OCI-LY7 (cell line): ENCODE data around the gene PPARGC1A. TPM values are rescaled to one million over a fixed set of nuclear protein-coding genes. Genes with fewer than 3 reads are reported as not detected.

Source experiments
- BruUV-seq: library from RNA; stranded (reverse); fragments of 400-500 nt; replicated peaks from 2 replicates; lab custom pipeline; 2021; lab: Mats Ljungman, UMichigan
- CTCF ChIA-PET: fragments of 300-600 bp; sonication (Branson Sonifier 250); formaldehyde crosslinking; loops from one replicate; lab custom pipeline; 2022; ENCODE audit warnings: antibody characterized with exemption; ENCODE audit not compliant: unreplicated experiment; lab: Charles Lee
- POLR2A ChIA-PET: fragments of 300-600 bp; sonication (Branson Sonifier 250); formaldehyde crosslinking; loops from one replicate; lab custom pipeline; 2022; ENCODE audit warnings: antibody characterized with exemption; lab: Charles Lee
- DNase-seq: peaks from one replicate; pipeline ENCODE4 v3.0.0-alpha.2; 2015; ENCODE audit warnings: low spot score
- H2AFZ ChIP-seq: fragments of 200-600 bp; sonication (generic), shearing (Covaris generic); 2 replicates; pipeline ENCODE4 v1.6.1; 2014; ENCODE audit warnings: mild to moderate bottlenecking, antibody characterized with exemption, low read length, moderate library complexity
- H3K27ac ChIP-seq: fragments of 200-600 bp; sonication (generic); 2 replicates; pipeline ENCODE4 v1.5.1; 2014; ENCODE audit warnings: mixed run types, low read depth, mild to moderate bottlenecking, moderate library complexity, low read length, inconsistent platforms; ENCODE audit not compliant: poor library complexity, severe bottlenecking
- H3K36me3 ChIP-seq: fragments of 200-600 bp; sonication (generic); 2 replicates; pipeline ENCODE4 v1.6.1; 2014; ENCODE audit warnings: mild to moderate bottlenecking, antibody characterized with exemption, low read length, moderate library complexity, mixed read lengths; ENCODE audit not compliant: insufficient read depth
- H3K4me1 ChIP-seq: fragments of 200-600 bp; sonication (generic); 2 replicates; pipeline ENCODE4 v1.5.1; 2014; ENCODE audit warnings: mild to moderate bottlenecking, low read length; ENCODE audit not compliant: insufficient read depth, poor library complexity, severe bottlenecking
- H3K4me2 ChIP-seq: fragments of 200-600 bp; sonication (generic); 2 replicates; pipeline ENCODE4 v1.6.1; 2014; ENCODE audit warnings: mild to moderate bottlenecking, low read length
- H3K4me3 ChIP-seq: fragments of 200-600 bp; sonication (generic); 2 replicates; pipeline ENCODE4 v1.5.1; 2014; ENCODE audit warnings: mild to moderate bottlenecking, low read depth, low read length; ENCODE audit not compliant: poor library complexity, severe bottlenecking
- H3K79me2 ChIP-seq: fragments of 200-600 bp; sonication (generic); 2 replicates; pipeline ENCODE4 v1.6.1; 2016; ENCODE audit warnings: low read depth, mild to moderate bottlenecking, low read length, moderate library complexity, mixed read lengths; ENCODE audit not compliant: insufficient read depth
- H3K9me2 ChIP-seq: fragments of 200-600 bp; sonication (generic); 2 replicates; pipeline ENCODE4 v1.6.1; 2016; ENCODE audit warnings: mild to moderate bottlenecking, low read length, mixed read lengths; ENCODE audit not compliant: insufficient read depth
- H3K9me3 ChIP-seq: fragments of 200-600 bp; sonication (generic); 2 replicates; pipeline ENCODE4 v1.6.1; 2014; ENCODE audit warnings: mild to moderate bottlenecking, mixed run types, low read length, mixed read lengths
- H4K20me1 ChIP-seq: fragments of 200-600 bp; sonication (generic); 2 replicates; pipeline ENCODE4 v1.6.1; 2014; ENCODE audit warnings: mild to moderate bottlenecking, antibody characterized with exemption, low read length, moderate library complexity, mixed read lengths; ENCODE audit not compliant: insufficient read depth
- CTCF ChIP-seq: fragments of 200-600 bp; sonication (generic); conservative IDR thresholded peaks from 2 replicates; pipeline ENCODE4 v1.5.1; 2014; ENCODE audit warnings: mild to moderate bottlenecking, antibody characterized with exemption, low read length, moderate library complexity, mixed read lengths
- EZH2phosphoT487 ChIP-seq: fragments of 200-600 bp; sonication (generic); IDR thresholded peaks from 2 replicates; pipeline ENCODE4 v1.6.1; 2018; ENCODE audit warnings: low read depth, borderline replicate concordance, mild to moderate bottlenecking, mixed run types, antibody characterized with exemption, low read length, moderate library complexity, mixed read lengths
- intact Hi-C: fragments of 100-400 bp; cut with micrococcal nuclease; formaldehyde crosslinking; loops from one replicate; pipeline ENCODE4 v1.10.0; 2022; ENCODE audit not compliant: unreplicated experiment
- total RNA-seq, 2 experiments: library from RNA; depleted of rRNA in 1 of 2; stranded (reverse); fragments of >200 nt in 1 of 2; shearing (Covaris generic) in 1 of 2; gene quantifications; 2 replicates each; pipeline ENCODE4 v1.2.3, GENCODE V29; 2014 to 2022

Gene PPARGC1A
- total RNA-seq, 2 experiments from 2014 or later, result 0.40 TPM; not detected in 1

GRCh38 chr4:23750125-23750524 lies 139.7 kb downstream of the PPARGC1A start:
- no peak overlapping the region for H2AFZ ChIP-seq
- no peak overlapping the region for H3K4me2 ChIP-seq
- H3K9me2 ChIP-seq, result no peaks in the 10 kb centered on the region
- no peaks in the 10 kb centered on the region for H3K36me3 ChIP-seq
- intact Hi-C loops, result no loop called here
- BruUV-seq, result no TSS peak
- H3K9me3 ChIP-seq, result no peaks in the 10 kb centered on the region
- ChIA-PET CTCF (no interaction called here), POLR2A (interaction anchor here (0.6 kb wide), 1 partner anchor 17 kb away, joined by 4 read pairs; no protein-coding TSS in a partner anchor)
- H3K79me2 ChIP-seq, result no peaks in the 10 kb centered on the region
- no peaks in the 10 kb centered on the region for H4K20me1 ChIP-seq
- H3K27ac ChIP-seq, result no peak overlapping the region
- no peak overlapping the region for H3K4me3 ChIP-seq
- H3K4me1 ChIP-seq, result no peaks in the 10 kb centered on the region
- no peak for TF ChIP-seq EZH2phosphoT487
- no peak for TF ChIP-seq CTCF
- DNase-seq, result no peak

GRCh38 chr4:23747281-23747735 lies 142.5 kb downstream of the PPARGC1A start:
- CTCF ChIA-PET, result no interaction called here
- no peak for TF ChIP-seq EZH2phosphoT487
- no peak for TF ChIP-seq CTCF

GRCh38 chr4:23746672-23747071 lies 143.2 kb downstream of the PPARGC1A start:
- Histone ChIP-seq H4K20me1 (no peaks in the 10 kb centered on the region), H3K79me2 (no peaks in the 10 kb centered on the region), H3K9me2 (no peaks in the 10 kb centered on the region), H3K4me1 (no peaks in the 10 kb centered on the region), H3K27ac (no peak overlapping the region), H2AFZ (no peak overlapping the region), H3K4me3 (no peak overlapping the region), H3K9me3 (no peaks in the 10 kb centered on the region), H3K36me3 (no peaks in the 10 kb centered on the region), H3K4me2 (no peak overlapping the region)
- ChIA-PET CTCF (no interaction called here), POLR2A (no interaction called here)
- intact Hi-C loops, result no loop called here
- TF ChIP-seq EZH2phosphoT487, result no peak
- no peak for TF ChIP-seq CTCF
- no peak for DNase-seq
- no TSS peak for BruUV-seq

More at GRCh38 chr4:23747281-23747735, 142.5 kb downstream of the PPARGC1A start:
- H3K36me3 ChIP-seq, result no peaks in the 10 kb centered on the region
- H3K4me1 ChIP-seq, result no peaks in the 10 kb centered on the region
- POLR2A ChIA-PET, result no interaction called here
- H3K9me3 ChIP-seq, result no peaks in the 10 kb centered on the region
- no peak overlapping the region for H2AFZ ChIP-seq
- H3K79me2 ChIP-seq, result no peaks in the 10 kb centered on the region
- no peaks in the 10 kb centered on the region for H3K9me2 ChIP-seq
- H4K20me1 ChIP-seq, result no peaks in the 10 kb centered on the region
- no peak for DNase-seq
- intact Hi-C loops, result no loop called here
- H3K27ac ChIP-seq, result no peak overlapping the region
- no peak overlapping the region for H3K4me2 ChIP-seq
- H3K4me3 ChIP-seq, result no peak overlapping the region
- BruUV-seq, result no TSS peak
